ENCODE results near the gene ZNF483. TPM values are rescaled to one million over a fixed set of nuclear protein-coding genes. Genes with fewer than 3 reads are reported as not detected.
A peak's percentile ranks its signal among the peaks of the same experiment; 100 is the strongest.
"Not testable (repeated sequence)": the region's sequence is repeated elsewhere in the genome, so short reads cannot be mapped to it uniquely, and the experiment has no call there.

Gene ZNF483
- polyA plus RNA-seq, 1 donor, result 1.6 TPM

DNA sequence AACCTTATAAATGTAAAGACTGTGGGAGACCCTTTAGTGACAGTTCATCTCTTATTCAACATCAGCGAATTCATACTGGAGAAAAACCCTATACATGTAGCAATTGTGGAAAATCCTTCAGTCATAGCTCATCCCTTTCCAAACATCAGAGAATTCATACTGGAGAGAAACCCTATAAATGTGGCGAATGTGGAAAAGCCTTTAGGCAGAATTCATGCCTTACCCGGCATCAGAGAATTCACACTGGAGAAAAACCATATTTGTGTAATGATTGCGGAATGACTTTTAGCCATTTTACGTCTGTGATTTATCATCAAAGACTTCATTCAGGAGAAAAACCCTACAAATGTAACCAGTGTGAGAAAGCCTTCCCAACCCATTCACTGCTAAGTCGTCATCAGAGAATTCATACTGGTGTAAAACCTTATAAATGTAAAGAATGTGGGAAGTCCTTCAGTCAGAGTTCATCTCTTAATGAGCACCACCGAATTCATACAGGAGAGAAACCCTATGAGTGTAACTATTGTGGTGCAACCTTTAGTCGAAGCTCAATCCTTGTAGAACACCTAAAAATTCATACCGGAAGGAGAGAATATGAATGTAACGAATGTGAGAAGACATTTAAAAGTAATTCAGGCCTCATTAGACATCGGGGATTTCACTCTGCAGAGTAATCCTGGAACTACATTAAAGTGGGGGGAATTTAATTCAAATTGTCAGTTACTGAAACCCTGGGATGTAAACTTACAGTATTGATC, 17.7 kb downstream of the ZNF483 start:
- DNase-seq (ENCODE audit: low read depth), result no peak

DNA sequence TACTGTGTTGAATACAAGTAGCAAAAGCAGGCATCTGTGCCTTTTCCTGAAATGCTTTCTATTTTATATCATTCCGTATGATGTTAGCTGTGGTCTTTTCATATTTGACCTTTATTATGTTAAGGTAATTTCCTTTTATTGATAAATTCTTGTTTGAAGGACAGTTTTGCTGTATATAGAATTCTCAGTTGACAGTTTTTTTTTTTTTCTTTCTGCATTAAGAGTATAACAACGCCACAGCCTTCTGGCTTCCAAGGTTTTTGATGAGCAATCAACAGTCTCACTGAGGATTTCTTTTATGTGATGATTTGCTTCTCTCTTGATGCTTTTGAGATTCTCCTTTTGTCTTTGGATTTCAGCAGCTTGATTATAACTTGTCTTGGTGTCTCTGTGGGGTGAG, 23.6 kb downstream of the ZNF483 start:
- no peak for DNase-seq (ENCODE audit: low read depth)

DNA sequence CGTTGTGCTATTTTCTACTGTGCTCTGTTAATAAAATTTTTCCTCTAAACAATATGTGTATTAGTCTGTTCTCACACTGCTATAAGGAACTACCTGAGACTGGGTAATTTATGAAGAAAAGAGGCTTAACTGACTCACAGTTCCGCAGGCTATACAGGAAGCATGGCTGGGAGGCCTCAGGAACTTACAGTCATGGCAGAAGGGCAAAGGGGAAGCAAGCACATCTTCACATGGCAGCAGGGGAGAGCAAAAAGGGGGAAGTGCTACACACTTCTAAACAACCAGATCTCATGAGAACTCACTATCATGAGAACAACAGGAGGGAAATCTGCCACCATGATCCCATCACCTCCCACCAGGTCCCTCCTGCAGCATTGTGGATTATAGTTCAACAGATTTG, 30.4 kb downstream of the ZNF483 start:
- DNase-seq (ENCODE audit: low read depth), result not testable (repeated sequence)

DNA sequence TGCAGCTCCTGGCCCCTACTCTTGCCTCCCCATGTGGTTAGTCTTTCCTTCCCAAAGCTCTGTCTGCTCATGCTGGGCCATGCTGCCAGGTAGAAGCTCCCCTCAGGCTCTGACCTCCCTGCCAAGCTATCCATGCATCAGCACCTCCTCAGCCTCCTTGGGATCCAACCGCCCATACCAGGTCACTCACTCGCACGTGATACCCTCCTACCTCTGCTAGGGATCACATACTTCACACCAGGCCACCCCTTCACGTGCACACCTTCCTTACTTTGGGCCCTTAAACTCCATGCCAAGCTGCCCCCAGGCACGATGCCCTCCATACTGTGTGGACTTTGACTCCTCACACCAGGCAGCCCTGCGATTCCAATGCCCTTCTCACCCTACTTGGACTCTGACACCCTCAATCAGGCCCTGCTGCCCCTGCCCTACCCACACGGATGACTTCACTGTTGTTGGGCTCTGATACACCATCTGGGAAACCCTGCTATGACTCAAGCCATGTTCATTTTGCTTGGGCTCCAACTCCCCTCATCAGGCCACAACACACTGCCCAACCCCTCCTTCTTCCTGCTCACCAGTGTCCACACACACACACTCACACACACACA, 34.1 kb downstream of the ZNF483 start:
- no peak for DNase-seq (ENCODE audit: low read depth)

DNA sequence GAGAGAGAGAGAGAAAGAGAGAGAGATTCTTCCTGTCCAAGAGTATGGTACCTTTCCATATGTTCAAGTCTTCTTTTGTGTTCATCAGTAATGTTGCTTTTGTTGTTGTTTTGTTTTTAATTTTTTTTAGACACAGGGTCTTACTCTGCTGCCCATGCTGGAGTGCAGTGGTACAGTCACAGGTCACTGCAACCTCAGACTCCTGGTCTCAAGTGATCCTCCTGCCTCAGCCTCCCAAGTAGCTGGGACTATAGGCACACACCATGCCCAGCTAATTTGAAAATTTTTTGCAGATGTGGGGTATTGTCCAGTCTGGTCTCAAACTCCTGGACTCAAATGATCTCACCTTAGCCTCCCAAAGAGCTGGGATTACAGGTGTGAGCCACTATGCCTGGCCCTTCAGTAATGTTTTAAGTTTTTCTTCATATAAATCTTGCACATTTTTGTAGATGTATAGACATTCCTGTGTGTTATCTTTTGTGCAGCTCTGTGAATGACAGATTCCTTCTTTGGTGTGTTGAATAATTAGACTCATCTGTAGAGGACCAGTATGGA, 36.3 kb downstream of the ZNF483 start:
- no peak for DNase-seq (ENCODE audit: low read depth)

DNA sequence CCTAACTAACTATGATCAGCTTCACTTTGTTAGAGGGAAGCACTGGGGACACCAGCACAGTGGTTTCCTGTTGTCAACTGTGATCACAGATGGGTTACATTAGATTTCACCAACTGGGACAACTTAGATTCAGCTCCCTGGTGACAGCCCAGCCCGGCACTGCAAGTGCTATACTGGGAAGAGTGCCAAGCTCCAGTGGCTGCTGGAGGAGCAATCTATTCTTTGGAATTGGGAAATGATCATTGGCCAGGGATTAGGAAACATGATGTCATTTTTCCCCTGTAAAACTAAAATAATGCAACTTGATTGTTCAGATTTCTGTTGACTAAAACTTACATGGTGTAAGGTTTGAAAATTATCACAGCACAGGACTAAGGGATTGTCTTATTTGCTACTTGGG, 41.3 kb downstream of the ZNF483 start:
- peak; percentile 13 for DNase-seq (ENCODE audit: low read depth)

DNA sequence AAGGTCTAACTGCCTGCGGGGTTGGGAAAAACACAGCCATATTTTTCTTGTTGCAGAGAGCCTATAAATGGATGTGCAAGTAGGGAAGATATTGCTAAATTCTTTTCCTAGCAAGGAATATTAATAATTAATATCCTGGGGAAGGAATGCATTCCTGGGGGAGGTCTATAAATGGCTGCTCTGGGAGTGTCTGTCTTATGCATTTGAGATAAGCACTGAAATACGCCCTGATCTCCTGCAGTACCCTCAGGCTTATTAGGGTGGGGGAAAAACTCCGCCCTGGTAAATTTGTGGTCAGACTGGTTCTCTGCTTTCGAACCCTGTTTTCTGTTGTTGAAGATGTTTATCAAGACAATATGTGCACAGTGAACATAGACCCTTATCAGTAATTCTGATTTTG, 43.1 kb downstream of the ZNF483 start:
- DNase-seq (ENCODE audit: low read depth), result not testable (repeated sequence)

DNA sequence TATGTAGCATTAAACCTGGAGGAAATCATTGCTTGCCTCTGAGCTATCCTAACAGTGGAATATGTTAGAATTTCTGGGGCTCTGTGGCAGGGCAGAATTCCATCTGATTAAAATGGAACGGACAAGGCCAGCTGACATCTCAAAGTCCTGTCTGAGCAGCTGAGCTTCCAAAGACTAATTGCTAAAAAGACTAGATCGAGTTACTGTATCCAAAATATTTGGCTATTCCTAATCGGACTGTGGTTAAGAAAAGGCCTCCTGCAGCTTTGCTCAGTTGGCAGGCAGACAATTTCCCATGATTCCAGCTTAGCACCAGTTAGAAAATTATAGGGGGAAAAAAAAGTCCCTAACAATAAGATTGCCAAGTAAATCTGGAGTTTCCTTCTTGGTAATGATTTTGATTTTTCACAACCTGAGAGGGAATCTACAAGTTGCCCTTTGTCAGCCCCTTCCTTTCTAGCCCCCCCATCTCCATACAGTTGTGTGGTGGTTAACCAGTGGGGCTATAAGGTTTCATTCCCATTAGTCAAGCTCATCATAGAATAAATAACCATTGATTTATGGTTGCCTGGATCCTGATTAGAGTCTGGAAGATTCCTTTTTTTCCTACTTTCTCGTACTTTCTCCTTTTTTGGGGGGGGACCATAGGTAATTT, 48.1 kb downstream of the ZNF483 start:
- DNase-seq (ENCODE audit: low read depth), result peak; percentile 29

DNA sequence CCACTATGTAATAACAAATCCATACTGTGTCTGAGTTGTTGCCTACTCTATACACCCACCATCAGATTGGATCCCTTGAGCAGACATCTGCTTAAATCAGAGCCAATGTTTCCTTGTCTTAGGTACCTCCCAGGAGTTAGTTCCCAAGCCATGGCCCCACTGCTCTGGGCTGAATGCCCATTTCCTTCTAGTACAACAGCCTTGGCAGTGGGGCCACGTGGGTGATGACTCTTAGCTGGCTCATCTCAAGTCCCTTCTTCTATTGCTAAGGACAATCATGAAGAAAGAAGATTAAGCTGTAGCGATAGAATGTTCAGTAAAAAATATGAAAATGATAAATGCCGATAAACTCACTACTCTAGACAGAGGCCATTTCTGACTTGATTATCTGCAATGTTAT, 57.9 kb downstream of the ZNF483 start:
- no peak for DNase-seq (ENCODE audit: low read depth)

DNA sequence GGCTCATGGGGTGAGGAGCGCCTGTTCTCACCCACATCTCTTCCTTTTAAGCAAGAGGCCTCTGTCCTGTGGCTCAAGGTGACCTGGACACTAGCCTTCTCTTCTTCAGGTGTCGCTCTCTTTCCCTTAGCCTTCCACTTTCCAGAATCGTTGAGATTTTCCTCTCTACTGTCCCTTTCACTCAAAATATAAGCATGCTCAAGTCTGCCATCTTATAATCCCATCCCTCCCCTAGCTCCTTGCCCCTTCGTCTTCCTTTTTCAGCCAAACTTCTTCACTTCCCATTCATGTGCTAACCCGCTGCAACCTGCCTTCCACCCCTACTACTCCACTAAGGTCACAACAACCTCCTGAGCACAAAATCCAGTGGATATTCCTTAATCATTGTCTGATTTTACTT, 61.4 kb downstream of the ZNF483 start:
- DNase-seq (ENCODE audit: low read depth), result no peak

DNA sequence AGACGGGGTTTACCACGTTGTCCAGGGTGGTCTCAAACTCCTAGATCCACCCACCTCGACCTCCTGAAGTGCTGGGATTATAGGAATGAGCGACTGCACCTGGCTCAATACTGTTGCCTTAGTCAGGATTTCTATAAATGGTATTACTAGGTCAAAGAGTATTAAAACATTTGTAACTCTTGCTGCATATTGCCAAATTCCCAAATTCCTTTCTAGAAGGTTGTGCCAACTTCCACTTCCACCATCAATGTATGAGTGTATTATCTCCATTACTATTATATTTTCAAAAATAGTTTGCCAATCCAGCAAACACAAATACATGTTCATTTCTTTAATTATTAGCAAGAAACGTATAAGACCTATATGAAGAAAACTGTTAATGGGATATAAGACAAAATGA, 63.9 kb downstream of the ZNF483 start:
- no peak for DNase-seq (ENCODE audit: low read depth)

DNA sequence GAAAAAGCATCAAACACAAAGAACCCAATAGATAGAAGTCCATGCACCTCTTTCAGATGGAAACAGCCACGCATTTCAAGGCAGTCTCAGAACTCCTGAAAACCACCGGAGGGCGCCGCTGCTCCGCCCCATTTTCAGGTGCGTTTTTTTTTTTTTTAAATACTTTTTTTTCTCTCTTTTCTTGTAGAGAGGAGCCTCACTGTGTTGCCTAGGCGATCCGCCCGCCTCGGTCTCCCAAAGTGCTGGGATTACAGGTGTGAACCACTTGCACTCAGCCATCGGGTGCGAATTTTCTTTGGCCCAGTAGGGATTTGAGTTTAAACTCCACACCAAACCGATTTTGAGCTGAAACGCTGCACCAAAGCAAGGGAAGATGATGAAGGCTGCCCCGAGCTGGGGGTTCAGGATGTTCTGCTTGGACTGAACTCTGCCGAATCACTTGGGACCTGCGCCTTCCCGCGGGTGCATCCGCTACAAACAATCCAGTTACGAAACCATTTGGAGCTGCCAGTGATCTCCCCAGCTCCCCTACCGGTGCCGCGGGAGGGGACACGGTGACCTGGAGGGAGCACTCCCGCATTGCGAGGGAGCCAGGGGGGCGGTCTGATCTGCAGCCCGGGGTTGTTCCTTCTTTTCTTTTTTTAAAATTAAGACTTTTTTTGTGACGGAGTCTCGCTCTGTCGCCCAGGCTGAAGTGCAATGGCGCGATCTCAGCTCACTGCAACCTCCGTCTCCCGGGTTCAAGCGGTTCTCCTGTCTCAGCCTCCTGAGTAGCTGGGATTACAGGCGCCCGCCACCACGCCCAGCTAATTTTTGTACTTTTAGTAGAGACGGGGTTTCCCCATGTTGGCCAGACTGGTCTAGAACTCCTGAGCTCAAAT, 73.1 kb downstream of the ZNF483 start:
- no peak for DNase-seq (ENCODE audit: low read depth)

DNA sequence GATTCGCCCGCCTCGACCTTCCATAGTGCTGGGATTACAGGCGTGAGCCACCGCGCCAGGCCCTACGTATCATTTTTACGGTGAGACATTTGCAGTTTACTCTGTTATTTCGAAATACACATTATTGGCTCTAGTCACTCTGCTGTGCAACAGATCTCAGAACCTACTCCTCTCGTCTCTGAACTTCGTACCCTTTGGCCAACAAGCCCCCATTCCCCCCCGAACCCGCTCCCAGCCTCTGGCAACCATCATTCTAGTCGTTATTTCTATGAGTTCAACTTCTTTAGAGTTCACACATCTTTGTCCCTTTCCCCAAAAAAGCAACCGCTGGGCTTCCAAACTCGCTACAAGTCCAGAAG, 73.7 kb downstream of the ZNF483 start:
- DNase-seq (ENCODE audit: low read depth), result no peak

DNA sequence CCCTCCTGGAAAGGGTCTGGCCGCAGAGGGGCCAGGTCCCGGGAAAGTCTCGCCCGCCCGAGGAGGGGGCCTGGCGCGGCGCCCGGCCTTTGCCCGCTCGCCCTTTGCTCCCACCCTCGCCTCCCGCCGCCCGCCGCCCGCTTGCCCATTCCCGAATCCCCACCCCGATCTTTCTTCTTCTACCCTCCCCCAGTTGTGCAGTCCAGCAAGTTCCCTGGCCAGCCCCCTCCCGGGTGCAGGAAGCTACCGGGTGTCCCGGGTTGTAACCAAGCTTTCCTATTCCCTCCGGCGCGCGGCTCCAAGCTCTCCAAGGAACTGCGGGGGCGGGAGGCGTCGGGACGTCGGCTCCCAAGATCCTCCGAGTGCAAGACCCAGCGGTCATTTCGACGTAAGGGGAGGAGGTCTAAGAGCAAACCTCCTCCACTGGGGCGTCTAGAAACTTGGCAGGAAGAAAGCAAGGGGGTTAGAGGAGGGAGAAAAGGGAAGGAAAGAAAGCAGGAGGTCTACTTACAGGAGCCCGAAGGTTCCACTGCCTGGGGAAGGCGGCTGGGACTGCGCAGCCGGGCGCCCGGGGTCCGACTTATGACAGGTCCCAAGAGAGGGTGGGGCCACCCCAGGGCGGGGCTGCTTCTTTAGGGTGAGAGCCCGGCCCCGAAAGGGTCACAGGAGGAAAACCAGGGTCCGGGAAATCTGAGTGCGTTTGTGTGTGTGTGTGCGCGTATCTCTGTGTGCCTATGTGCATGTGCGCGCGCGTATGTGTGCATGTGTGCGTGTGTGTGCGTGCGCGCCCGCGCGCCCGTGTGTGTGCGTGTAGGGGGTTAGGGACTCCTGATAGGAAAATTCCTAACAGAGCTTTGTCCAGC, 74.3 kb downstream of the ZNF483 start, which contains the start of gene PTGR1:
TSS of gene PTGR1 (minus strand) at position 556 of the 863 bp plus-strand sequence. CDS start 2,225 bp downstream, outside the sequence.
- DNase-seq (ENCODE audit: low read depth), result peak; percentile 45

DNA sequence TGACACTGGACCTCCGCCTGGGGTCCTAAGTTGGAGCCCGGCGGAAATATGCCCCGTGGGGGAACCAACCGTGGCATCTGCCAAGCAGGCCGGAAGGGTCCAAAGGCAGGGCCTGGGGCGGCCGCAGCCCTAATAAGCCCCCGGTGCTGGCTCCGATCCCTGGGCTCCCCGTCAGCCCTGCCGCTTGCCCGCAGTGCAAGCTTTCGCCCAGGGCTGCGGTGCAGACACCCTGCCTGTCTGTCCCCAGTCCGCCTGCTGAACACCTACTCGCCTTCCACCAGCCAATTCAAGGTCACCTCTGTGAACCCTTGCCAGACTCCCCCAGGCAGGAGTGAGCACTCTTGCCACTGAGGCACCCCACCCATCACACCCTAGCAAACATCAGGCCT, 75.0 kb downstream of the ZNF483 start:
- no peak for DNase-seq (ENCODE audit: low read depth)

DNA sequence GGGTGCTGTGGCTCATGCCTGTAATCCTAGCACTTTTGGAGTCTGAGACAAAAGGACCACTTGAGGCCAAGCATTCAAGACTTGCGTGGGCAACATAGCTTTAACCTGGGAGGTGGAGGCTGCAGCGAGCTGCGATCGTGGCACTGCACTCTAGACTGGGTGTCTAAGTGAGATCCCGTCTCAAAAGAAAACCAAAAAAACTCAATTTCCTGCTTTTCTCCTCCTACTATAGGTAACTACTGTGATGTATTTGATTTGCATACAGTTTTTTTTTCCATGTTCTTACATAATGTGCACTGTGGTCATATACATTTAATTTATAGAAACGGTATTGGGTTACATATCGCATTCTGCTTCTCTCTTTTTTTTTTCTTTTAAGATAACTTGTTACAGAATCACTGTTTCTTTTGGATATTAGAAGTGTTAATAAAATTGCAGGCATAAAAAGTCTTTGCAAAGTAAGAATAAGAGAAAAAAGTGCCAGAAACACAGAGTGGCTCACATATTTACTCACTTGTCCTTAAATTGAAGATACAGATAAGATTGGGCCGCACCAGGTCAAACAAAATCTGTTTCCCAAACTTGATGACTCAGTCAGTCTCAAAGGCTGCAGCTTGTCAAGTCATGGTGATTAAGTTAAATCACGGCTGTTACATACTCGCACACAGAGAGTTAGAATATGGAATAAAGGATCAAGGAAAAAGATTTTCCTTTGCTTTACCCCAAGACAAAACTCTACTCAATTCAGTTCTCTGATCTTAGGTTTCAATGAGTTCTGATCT, 76.4 kb downstream of the ZNF483 start:
- no peak for DNase-seq (ENCODE audit: low read depth)

DNA sequence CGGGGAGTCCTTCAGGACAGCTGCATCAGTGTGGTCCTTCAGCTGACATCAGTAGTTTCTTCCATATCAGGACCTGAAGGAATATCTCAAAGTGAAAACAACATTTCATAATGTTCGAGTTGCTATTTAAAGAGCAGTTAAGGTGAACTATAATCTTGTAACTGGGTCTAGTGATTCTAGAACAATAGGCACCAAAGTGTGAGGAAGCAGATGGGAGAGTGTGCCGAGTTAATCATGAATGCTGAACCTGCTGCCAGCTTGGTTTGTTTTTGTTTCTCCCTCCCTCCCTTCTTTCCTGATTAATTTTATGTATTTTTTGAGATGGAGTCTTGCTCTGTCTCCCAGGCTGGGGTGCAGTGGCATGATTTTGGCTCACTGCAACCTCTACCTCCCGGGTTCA, 78.1 kb downstream of the ZNF483 start:
- DNase-seq (ENCODE audit: low read depth), result no peak

DNA sequence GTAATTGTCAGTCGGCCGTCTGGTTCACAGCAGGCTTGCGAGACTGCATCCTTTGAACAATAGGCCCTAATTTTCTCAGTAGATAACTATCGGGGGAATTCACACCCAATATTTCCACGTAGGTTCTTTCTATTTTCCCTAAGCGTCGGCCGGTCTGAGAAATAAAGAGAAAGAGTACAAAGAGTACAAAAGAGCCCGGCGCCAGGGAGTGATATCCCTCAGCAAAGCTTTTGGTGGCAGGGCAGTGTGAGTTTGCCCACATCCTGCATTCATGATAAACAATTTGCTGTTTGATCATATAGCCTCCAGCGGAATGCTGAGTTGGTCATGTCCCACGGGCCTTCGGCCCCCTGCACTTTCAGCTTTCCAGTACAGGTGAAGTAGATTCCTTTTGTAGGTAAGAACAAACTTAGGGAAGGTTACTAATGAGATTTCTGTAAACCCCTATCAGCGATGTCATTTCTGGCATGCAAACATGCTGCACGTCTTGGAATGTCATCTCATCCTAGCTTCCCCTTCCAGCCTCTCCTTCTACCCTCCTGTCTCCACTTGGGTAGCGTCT, 79.2 kb downstream of the ZNF483 start:
- DNase-seq (ENCODE audit: low read depth), result no peak

DNA sequence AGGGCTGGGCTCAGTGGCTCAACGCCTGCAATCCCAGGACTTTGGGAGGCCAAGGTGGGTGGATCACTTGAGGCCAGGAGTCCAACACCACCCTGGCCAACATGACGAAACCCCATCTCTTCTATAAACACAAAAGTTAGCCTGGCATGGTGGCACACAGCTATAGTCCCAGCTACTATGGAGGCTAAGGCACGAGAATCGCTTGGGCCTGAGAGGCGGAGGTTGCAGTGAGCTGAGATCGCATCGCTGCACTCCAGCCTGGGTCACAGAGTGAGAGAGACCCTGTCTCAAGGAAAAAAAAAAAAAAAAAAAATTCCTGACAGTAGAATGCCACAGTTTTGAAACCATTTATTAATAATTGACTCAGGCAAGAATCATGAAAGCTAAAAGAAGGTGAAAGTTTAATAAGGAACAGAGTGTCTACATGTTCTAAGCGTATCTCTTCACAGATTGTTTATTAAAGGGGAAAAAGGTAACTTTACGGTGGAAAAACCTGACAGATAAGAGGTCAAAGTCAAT, 80.1 kb downstream of the ZNF483 start:
- DNase-seq (ENCODE audit: low read depth), result no peak

Data from forelimb muscle (tissue), 1 donor.